SU-DHL-6 (cell line): Measurements from ENCODE around the gene ENOX2.
"Not testable (repeated sequence)": the region's sequence is repeated elsewhere in the genome, so short reads cannot be mapped to it uniquely, and the experiment has no call there.

Source experiments
- EZH2phosphoT487 ChIP-seq: fragments of 200-600 bp; sonication (generic), shearing (Covaris generic); conservative IDR thresholded peaks from 2 replicates; pipeline ENCODE4 v1.6.1; 2018; ENCODE audit warnings: mild to moderate bottlenecking, antibody characterized with exemption, low read length, moderate library complexity, mixed read lengths
- TF ChIP-seq, protein P1 (sequence below): fragments of 200-600 bp; sonication (generic); IDR thresholded peaks from one replicate; pipeline ENCODE4 v1.5.1; 2017; ENCODE audit warnings: antibody characterized with exemption, mild to moderate bottlenecking, low read length, moderate library complexity; ENCODE audit not compliant: insufficient read depth, poor library complexity, severe bottlenecking

- TF ChIP-seq, protein P1, sequence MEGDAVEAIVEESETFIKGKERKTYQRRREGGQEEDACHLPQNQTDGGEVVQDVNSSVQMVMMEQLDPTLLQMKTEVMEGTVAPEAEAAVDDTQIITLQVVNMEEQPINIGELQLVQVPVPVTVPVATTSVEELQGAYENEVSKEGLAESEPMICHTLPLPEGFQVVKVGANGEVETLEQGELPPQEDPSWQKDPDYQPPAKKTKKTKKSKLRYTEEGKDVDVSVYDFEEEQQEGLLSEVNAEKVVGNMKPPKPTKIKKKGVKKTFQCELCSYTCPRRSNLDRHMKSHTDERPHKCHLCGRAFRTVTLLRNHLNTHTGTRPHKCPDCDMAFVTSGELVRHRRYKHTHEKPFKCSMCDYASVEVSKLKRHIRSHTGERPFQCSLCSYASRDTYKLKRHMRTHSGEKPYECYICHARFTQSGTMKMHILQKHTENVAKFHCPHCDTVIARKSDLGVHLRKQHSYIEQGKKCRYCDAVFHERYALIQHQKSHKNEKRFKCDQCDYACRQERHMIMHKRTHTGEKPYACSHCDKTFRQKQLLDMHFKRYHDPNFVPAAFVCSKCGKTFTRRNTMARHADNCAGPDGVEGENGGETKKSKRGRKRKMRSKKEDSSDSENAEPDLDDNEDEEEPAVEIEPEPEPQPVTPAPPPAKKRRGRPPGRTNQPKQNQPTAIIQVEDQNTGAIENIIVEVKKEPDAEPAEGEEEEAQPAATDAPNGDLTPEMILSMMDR: not testable (repeated sequence)
- not testable (repeated sequence) for TF ChIP-seq EZH2phosphoT487
Measured at GRCh38 chrX:130813932-130814331, 89.1 kb downstream of the ENOX2 start.
